Prostate gland (tissue), 2 donors: ENCODE data around the gene RSL24D1.

Experiments
- CTCF ChIP-seq, 4 experiments: fragments of 200-600 bp in 2 of 4; fragments of 450-650 bp in 2 of 4; sonication (generic) in 2 of 4; IDR thresholded peaks; 1 replicate in 3 of 4; 2 replicates in 1 of 4; pipeline ENCODE4 v1.5.1; 2016 to 2019; ENCODE audit warnings: antibody characterized with exemption in 4 of 4, mild to moderate bottlenecking in 2 of 4, moderate library complexity in 2 of 4
- POLR2AphosphoS5 ChIP-seq: sonication (generic); formaldehyde crosslinking; IDR thresholded peaks from one replicate; pipeline ENCODE4 v1.6.1; 2017; ENCODE audit warnings: antibody characterized with exemption

GRCh38 chr15:55235546-55236036 lies 38.9 kb upstream of the RSL24D1 start:
- no peak for TF ChIP-seq CTCF (IDR thresholded peaks at IDR 0.05)
- TF ChIP-seq POLR2AphosphoS5 = no peak
